PC-9 (cell line): ENCODE measurements around the gene MTMR2. TPM values are rescaled to one million over a fixed set of nuclear protein-coding genes. Genes with fewer than 3 reads are reported as not detected.

Source experiments
- BruUV-seq: library from RNA; stranded (reverse); fragments of 400-500 nt; replicated peaks from 2 replicates; lab custom pipeline; 2021; lab: Mats Ljungman, UMichigan
- CTCF ChIA-PET: fragments of 300-600 bp; sonication (Branson Sonifier 250); formaldehyde crosslinking; loops from one replicate; lab custom pipeline; 2022; ENCODE audit warnings: antibody characterized with exemption; lab: Charles Lee
- POLR2A ChIA-PET: fragments of 300-600 bp; sonication (Branson Sonifier 250); formaldehyde crosslinking; loops from one replicate; lab custom pipeline; 2022; ENCODE audit warnings: antibody characterized with exemption; ENCODE audit not compliant: unreplicated experiment; lab: Charles Lee
- DNase-seq, 2 experiments: peaks; one replicate each; pipeline versions ENCODE4 v3.0.0 to v3.0.0-alpha.2; 2015 to 2022; ENCODE audit warnings: mixed read lengths in 1 of 2
- H2AFZ ChIP-seq: fragments of 200-600 bp; sonication (generic); 2 replicates; pipeline ENCODE4 v1.8.1; 2017; ENCODE audit warnings: antibody characterized with exemption
- H3F3A ChIP-seq: fragments of 200-600 bp; sonication (generic); 2 replicates; pipeline ENCODE4 v1.8.1; 2017; ENCODE audit warnings: antibody characterized with exemption, mild to moderate bottlenecking, low read depth; ENCODE audit not compliant: insufficient read depth
- H3K27ac ChIP-seq: fragments of 200-600 bp; sonication (generic); 2 replicates; pipeline ENCODE4 v1.6.1; 2016; ENCODE audit warnings: mixed run types
- H3K27me3 ChIP-seq: fragments of 200-600 bp; sonication (generic); 2 replicates; pipeline ENCODE4 v1.6.1; 2016; ENCODE audit warnings: low read depth, mixed run types; ENCODE audit not compliant: insufficient read depth
- H3K36me3 ChIP-seq: fragments of 200-600 bp; sonication (generic); 2 replicates; pipeline ENCODE4 v1.6.1; 2016; ENCODE audit warnings: low read depth, mixed run types
- H3K4me1 ChIP-seq: fragments of 200-600 bp; sonication (generic); replicated peaks from 2 replicates; pipeline ENCODE4 v1.6.1; 2016; ENCODE audit warnings: mixed run types; ENCODE audit not compliant: insufficient read depth
- H3K4me2 ChIP-seq: fragments of 200-600 bp; sonication (generic); 2 replicates; pipeline ENCODE4 v1.6.1; 2017; ENCODE audit warnings: mixed run types
- H3K4me3 ChIP-seq: fragments of 200-600 bp; sonication (generic); 2 replicates; pipeline ENCODE4 v1.6.1; 2016; ENCODE audit warnings: mixed run types
- H3K79me2 ChIP-seq: fragments of 200-600 bp; sonication (generic); 2 replicates; pipeline ENCODE4 v1.6.1; 2017; ENCODE audit warnings: low read depth, mixed run types
- H3K9me2 ChIP-seq: fragments of 200-600 bp; sonication (generic); 2 replicates; pipeline ENCODE4 v1.8.1; 2017; ENCODE audit warnings: mild to moderate bottlenecking; ENCODE audit not compliant: insufficient read depth
- H3K9me3 ChIP-seq: fragments of 200-600 bp; sonication (generic); 2 replicates; pipeline ENCODE4 v1.8.1; 2016; ENCODE audit warnings: low read depth; ENCODE audit not compliant: insufficient read depth
- H4K20me1 ChIP-seq: fragments of 200-600 bp; sonication (generic); 2 replicates; pipeline ENCODE4 v1.8.1; 2017; ENCODE audit not compliant: insufficient read depth
- CTCF ChIP-seq: fragments of 200-600 bp; sonication (generic); conservative IDR thresholded peaks from 2 replicates; pipeline ENCODE4 v1.6.1; 2017; ENCODE audit warnings: mixed run types, antibody characterized with exemption, mild to moderate bottlenecking, moderate library complexity
- EZH2 ChIP-seq: fragments of 200-600 bp; sonication (generic); IDR thresholded peaks from 2 replicates; pipeline ENCODE4 v1.8.0; 2017; ENCODE audit warnings: antibody characterized with exemption, low read depth
- intact Hi-C: fragments of 100-400 bp; cut with micrococcal nuclease; formaldehyde crosslinking; loops from one replicate; pipeline ENCODE4 v1.10.0; 2022; ENCODE audit not compliant: unreplicated experiment
- total RNA-seq: library from RNA; stranded (reverse); gene quantifications from 2 replicates; pipeline ENCODE4 v1.2.3, GENCODE V29; 2021

The MTMR2 gene
- total RNA-seq, 1 experiment from 2014 or later: 60.7 TPM

- Histone ChIP-seq H3K4me3 (no peak overlapping the region), H2AFZ (no peak overlapping the region), H3F3A (peaks cover 18% of the 10 kb centered on the region; the same call in 1 of the 2 replicates), H4K20me1 (no peaks in the 10 kb centered on the region), H3K4me1 (no peaks in the 10 kb centered on the region; the same call in 1 of the 2 replicates), H3K9me2 (no peaks in the 10 kb centered on the region), H3K4me2 (no peak overlapping the region), H3K27ac (no peak overlapping the region), H3K9me3 (no peaks in the 10 kb centered on the region), H3K36me3 (peaks cover 34% of the 10 kb centered on the region), H3K27me3 (no peaks in the 10 kb centered on the region), H3K79me2 (no peaks in the 10 kb centered on the region)
- intact Hi-C loops: no loop called here
- BruUV-seq: no TSS peak
- ChIA-PET POLR2A (interaction anchor here (0.6 kb wide), 1 partner anchor 194 kb away, joined by 4 read pairs; no protein-coding TSS in a partner anchor), CTCF (no interaction called here)
- DNase-seq: no peak
- no peak for TF ChIP-seq CTCF
- no peak for TF ChIP-seq EZH2
Observed at GRCh38 chr11:95853138-95853537, 70.8 kb downstream of the MTMR2 start.

GRCh38 chr11:95850137-95850536 is 73.8 kb downstream of the MTMR2 start:
- Histone ChIP-seq H3K27me3 (no peaks in the 10 kb centered on the region), H3K27ac (peak overlapping the region; percentile 16), H3F3A (peaks cover 18% of the 10 kb centered on the region; the same call in 1 of the 2 replicates), H3K4me3 (no peak overlapping the region), H3K9me3 (no peaks in the 10 kb centered on the region), H3K79me2 (no peaks in the 10 kb centered on the region), H3K4me2 (no peak overlapping the region), H4K20me1 (no peaks in the 10 kb centered on the region), H3K4me1 (no peaks in the 10 kb centered on the region; the same call in 1 of the 2 replicates), H3K9me2 (no peaks in the 10 kb centered on the region), H2AFZ (no peak overlapping the region), H3K36me3 (peaks cover 45% of the 10 kb centered on the region)
- TF ChIP-seq EZH2: no peak
- TF ChIP-seq CTCF: no peak
- no peak for DNase-seq
- CTCF ChIA-PET: interaction anchor here (0.6 to 1.9 kb wide), 5 partner anchors 59 to 717 kb away, joined by 3 to 17 read pairs (median 4); partner anchors contain the start of gene MAML2
- intact Hi-C loops: no loop called here
- BruUV-seq: no TSS peak
- POLR2A ChIA-PET: no interaction called here

- Histone ChIP-seq H3F3A (peaks cover 19% of the 10 kb centered on the region; the same call in 1 of the 2 replicates), H4K20me1 (no peaks in the 10 kb centered on the region), H3K36me3 (peaks cover 51% of the 10 kb centered on the region), H3K4me3 (no peak overlapping the region), H3K4me1 (no peaks in the 10 kb centered on the region; the same call in 1 of the 2 replicates), H3K27me3 (no peaks in the 10 kb centered on the region), H3K9me3 (no peaks in the 10 kb centered on the region), H3K4me2 (no peak overlapping the region), H3K9me2 (no peaks in the 10 kb centered on the region), H3K79me2 (no peaks in the 10 kb centered on the region), H3K27ac (peak overlapping the region; percentile 16), H2AFZ (no peak overlapping the region)
- intact Hi-C loops: loop anchor here (5.0 kb wide), 1 partner anchor 188 kb away; no protein-coding TSS in a partner anchor
- peak; percentile 43 to 56 for DNase-seq
- TF ChIP-seq CTCF (peak; percentile 64; the same call in 1 of the 2 replicates), EZH2 (no peak)
- BruUV-seq: no TSS peak
- POLR2A ChIA-PET: interaction anchor here (0.6 kb wide), 3 partner anchors 22 to 386 kb away, joined by 3 to 6 read pairs (median 4); no protein-coding TSS in a partner anchor
- CTCF ChIA-PET: interaction anchor here (0.5 to 1.9 kb wide), 9 partner anchors 59 to 575 kb away, joined by 3 to 17 read pairs (median 5); partner anchors contain the start of gene MAML2
Observed at GRCh38 chr11:95849087-95849825, 74.7 kb downstream of the MTMR2 start.
